GM18526 (cell line): Measurements from ENCODE around the gene MRPL16.

Experiments
- POLR2A ChIP-seq: IDR thresholded peaks from 3 replicates; pipeline ENCODE4 v1.6.1; 2011; ENCODE audit not compliant: insufficient read length; ENCODE audit errors: extremely low read depth

MRPL16 gene

GRCh38 chr11:59814021-59814420, 3.4 kb upstream of the MRPL16 start:
- no peak for TF ChIP-seq POLR2A

- TF ChIP-seq POLR2A = no peak
Measured at GRCh38 chr11:59813364-59813763, 2.8 kb upstream of the MRPL16 start.

- no peak for TF ChIP-seq POLR2A
Measured at GRCh38 chr11:59812220-59812619, 1.6 kb upstream of the MRPL16 start.

GRCh38 chr11:59810911-59811259, 307 bp upstream of the MRPL16 start:
- TF ChIP-seq POLR2A = no peak

GRCh38 chr11:59807047-59807610, 3.4 kb downstream of the MRPL16 start:
- no peak for TF ChIP-seq POLR2A

GRCh38 chr11:59804061-59804460, 6.5 kb downstream of the MRPL16 start:
- no peak for TF ChIP-seq POLR2A

GRCh38 chr11:59802639-59803176, 7.9 kb downstream of the MRPL16 start:
- TF ChIP-seq POLR2A = no peak

- TF ChIP-seq POLR2A = no peak
Measured at GRCh38 chr11:59801981-59802638, 8.5 kb downstream of the MRPL16 start.

GRCh38 chr11:59801160-59801706, 9.3 kb downstream of the MRPL16 start:
- no peak for TF ChIP-seq POLR2A

GRCh38 chr11:59800390-59801025, 10.1 kb downstream of the MRPL16 start:
- no peak for TF ChIP-seq POLR2A

GRCh38 chr11:59794417-59794816, 16.2 kb downstream of the MRPL16 start:
- TF ChIP-seq POLR2A = no peak

GRCh38 chr11:59792507-59792906, 18.1 kb downstream of the MRPL16 start:
- TF ChIP-seq POLR2A = no peak

- no peak for TF ChIP-seq POLR2A
Measured at GRCh38 chr11:59791639-59792038, 18.9 kb downstream of the MRPL16 start.

GRCh38 chr11:59787816-59788215, 22.8 kb downstream of the MRPL16 start:
- TF ChIP-seq POLR2A = no peak

GRCh38 chr11:59787255-59787588, 23.4 kb downstream of the MRPL16 start:
- no peak for TF ChIP-seq POLR2A

- no peak for TF ChIP-seq POLR2A
Measured at GRCh38 chr11:59785818-59786217, 24.8 kb downstream of the MRPL16 start.

GRCh38 chr11:59783632-59784090, 26.9 kb downstream of the MRPL16 start:
- TF ChIP-seq POLR2A = no peak

GRCh38 chr11:59782080-59782479, 28.5 kb downstream of the MRPL16 start:
- TF ChIP-seq POLR2A = no peak
